ENCODE results near the gene RPN1. TPM values are rescaled to one million over a fixed set of nuclear protein-coding genes. Genes with fewer than 3 reads are reported as not detected.

Gene RPN1
- total and polyA plus RNA-seq, 9 donors, result 95.8 to 144 (median 105) TPM

DNA sequence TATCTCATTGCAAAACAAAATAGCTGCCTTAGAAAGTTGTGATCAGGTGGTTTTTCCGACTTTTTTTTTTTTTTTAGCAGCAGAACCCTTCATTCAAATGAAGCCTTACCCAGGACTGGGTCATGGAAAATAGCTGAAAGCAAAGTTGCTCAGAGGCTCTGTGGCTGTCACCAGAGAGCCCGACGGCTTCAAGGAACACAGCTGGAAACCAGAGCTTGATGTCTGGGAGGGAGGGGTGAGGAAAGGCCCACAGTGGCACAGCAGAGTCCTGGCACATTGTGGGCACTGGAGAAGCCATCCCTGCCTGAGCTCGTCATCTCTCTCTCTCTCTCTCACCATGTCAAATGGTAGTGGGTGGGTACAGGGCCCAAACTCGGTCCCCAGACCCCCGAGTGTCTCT is 77.5 kb downstream of the RPN1 start:
- Histone ChIP-seq H3K9me3 (replicated peaks; ENCODE audit: control insufficient read depth, low read depth, low read length) (no peaks in the 10 kb centered on the region), H3K27me3 (ENCODE audit: control insufficient read depth, insufficient read depth, low read length) (peaks cover 9% of the 10 kb centered on the region), H3K27ac (ENCODE audit: low read length) (no peak overlapping the region), H3K4me3 (ENCODE audit: low read length) (no peak overlapping the region), H3K36me3 (ENCODE audit: control insufficient read depth, insufficient read depth, low read length) (no peaks in the 10 kb centered on the region), H3K4me1 (ENCODE audit: control insufficient read depth, insufficient read depth, low read length) (peaks cover 10% of the 10 kb centered on the region)
- WGBS (ENCODE audit: insufficient coverage), result 80% methylated on average over 2 of the region's 6 CpGs
- DNase-seq, result no peak

DNA sequence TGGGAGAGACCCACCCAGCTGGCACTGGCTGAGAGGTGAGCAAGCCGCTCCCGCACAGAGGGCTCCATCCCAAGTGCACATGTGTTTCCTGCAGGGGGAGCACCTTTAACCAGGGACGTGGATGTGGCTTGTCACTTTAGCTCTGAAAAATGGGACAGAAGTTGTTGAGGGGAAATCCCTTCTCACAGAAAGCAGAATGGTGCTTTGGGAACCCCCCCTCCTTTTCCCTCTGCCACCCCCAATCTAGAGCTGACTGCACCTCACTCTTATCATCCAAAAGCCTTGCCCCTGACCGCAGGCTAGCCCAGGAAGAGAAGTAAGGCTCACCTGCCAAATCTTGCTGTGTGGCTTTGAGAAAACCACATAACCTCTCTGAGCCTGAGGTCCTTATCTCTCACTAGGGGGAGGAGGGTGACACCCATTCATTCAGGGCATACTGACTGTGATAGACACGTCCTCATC is 77.9 kb downstream of the RPN1 start:
- Histone ChIP-seq H3K4me1 (ENCODE audit: control insufficient read depth, insufficient read depth, low read length) (peaks cover 10% of the 10 kb centered on the region), H3K4me3 (ENCODE audit: low read length) (no peak overlapping the region), H3K36me3 (ENCODE audit: control insufficient read depth, insufficient read depth, low read length) (no peaks in the 10 kb centered on the region), H3K27me3 (ENCODE audit: control insufficient read depth, insufficient read depth, low read length) (peaks cover 8% of the 10 kb centered on the region), H3K9me3 (replicated peaks; ENCODE audit: control insufficient read depth, low read depth, low read length) (no peaks in the 10 kb centered on the region), H3K27ac (ENCODE audit: low read length) (no peak overlapping the region)
- DNase-seq, result no peak
- WGBS (ENCODE audit: insufficient coverage), result 20% methylated on average over 2 of the region's 5 CpGs

DNA sequence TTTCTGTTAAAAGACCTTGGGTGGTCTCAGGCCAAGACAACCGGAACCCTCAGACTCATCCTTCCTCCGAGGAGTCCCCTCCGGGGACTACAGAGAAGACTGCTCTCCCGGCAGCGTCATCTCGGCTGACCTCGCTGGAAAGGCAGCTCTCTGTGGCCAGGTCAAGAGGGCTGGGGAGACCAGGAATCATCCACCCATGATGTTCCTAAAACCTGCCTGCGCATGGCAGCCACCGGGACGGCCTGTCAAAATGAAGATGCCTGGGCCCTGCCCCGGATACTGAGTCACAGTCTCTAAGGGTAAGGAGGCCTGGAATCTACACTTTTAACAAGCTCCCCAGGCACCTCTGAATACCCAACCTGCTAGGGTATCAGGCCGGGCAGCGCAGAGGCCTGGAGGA is 78.6 kb downstream of the RPN1 start:
- H3K4me1 ChIP-seq (ENCODE audit: control insufficient read depth, insufficient read depth, low read length), result peaks cover 10% of the 10 kb centered on the region
- H3K27ac ChIP-seq (ENCODE audit: low read length), result no peak overlapping the region
- H3K27me3 ChIP-seq (ENCODE audit: control insufficient read depth, insufficient read depth, low read length), result peaks cover 8% of the 10 kb centered on the region
- WGBS (ENCODE audit: insufficient coverage), result 72% methylated on average over 9 of the region's 13 CpGs
- H3K4me3 ChIP-seq (ENCODE audit: low read length), result no peak overlapping the region
- no peak for DNase-seq
- H3K9me3 ChIP-seq (replicated peaks; ENCODE audit: control insufficient read depth, low read depth, low read length), result no peaks in the 10 kb centered on the region
- no peaks in the 10 kb centered on the region for H3K36me3 ChIP-seq (ENCODE audit: control insufficient read depth, insufficient read depth, low read length)

Other genes with a start within 250 kb of the RPN1 start
- not detected for gene DNAJB8, start 183.9 kb downstream of the RPN1 start, total RNA-seq
- gene DNAJB8, start 183.9 kb downstream of the RPN1 start, polyA plus RNA-seq (ENCODE audit: insufficient read depth in 1 of 8, insufficient read length in 8 of 8, low replicate concordance in 1 of 8), result not detected
- gene GATA2, start 157.6 kb downstream of the RPN1 start, total RNA-seq, result 2.1 TPM
- 1 to 10 TPM; 2.4 to 4.5 (median 3.2) TPM for gene GATA2, start 157.6 kb downstream of the RPN1 start, polyA plus RNA-seq (ENCODE audit: insufficient read depth in 1 of 8, insufficient read length in 8 of 8, low replicate concordance in 1 of 8)
- 31.5 TPM for gene RAB7A, start 75.4 kb upstream of the RPN1 start, total RNA-seq
- 100 to 1,000 TPM; 132 to 160 (median 143) TPM for gene RAB7A, start 75.4 kb upstream of the RPN1 start, polyA plus RNA-seq (ENCODE audit: insufficient read depth in 1 of 8, insufficient read length in 8 of 8, low replicate concordance in 1 of 8)
- 25.6 TPM for gene ACAD9, start 228.8 kb upstream of the RPN1 start, total RNA-seq
- 10 to 100 TPM; 22.7 to 30.4 (median 25.7) TPM for gene ACAD9, start 228.8 kb upstream of the RPN1 start, polyA plus RNA-seq (ENCODE audit: insufficient read depth in 1 of 8, insufficient read length in 8 of 8, low replicate concordance in 1 of 8)

Data from muscle of leg (tissue), 11 donors.